ENCODE data around the gene FSD1. TPM values are rescaled to one million over a fixed set of nuclear protein-coding genes. Genes with fewer than 3 reads are reported as not detected.

The FSD1 gene
- total and polyA plus RNA-seq, 4 donors = 0.31 to 1.1 (median 0.48) TPM

- no peak for TF ChIP-seq CTCF (IDR thresholded peaks at IDR 0.05; ENCODE audit: control extremely low read depth, extremely low read depth)
- ATAC-seq (ENCODE audit: insufficient read depth, low FRiP score) = no peak
- 95 to 97% methylated on average over 28 of the region's 28 CpGs for WGBS, 2 donors
- no peak overlapping the region for H3K27ac ChIP-seq (ENCODE audit: low read depth in 1 of 2, low read length in 1 of 2)
- DNase-seq = no peak
- H3K36me3 ChIP-seq (ENCODE audit: control insufficient read depth in 4 of 4, insufficient read depth in 4 of 4, low read length in 4 of 4) = peaks cover 14 to 64% (median 24%) of the 10 kb centered on the region in 4 donors
- no peak overlapping the region for H3K4me3 ChIP-seq
- H3K4me1 ChIP-seq (ENCODE audit: control insufficient read depth in 5 of 5, insufficient read depth in 5 of 5, low read length in 5 of 5) = no peaks in the 10 kb centered on the region
- peaks cover 0 to 12% (median 0%) of the 10 kb centered on the region in 4 donors for H3K9me3 ChIP-seq (ENCODE audit: control insufficient read depth in 4 of 4, insufficient read depth in 3 of 4, low read length in 3 of 4)
- no peaks in the 10 kb centered on the region for H3K27me3 ChIP-seq (ENCODE audit: control insufficient read depth in 3 of 3, insufficient read depth in 3 of 3, low read length in 2 of 3)
- H3K9ac ChIP-seq (ENCODE audit: insufficient read depth in 1 of 2, low read length in 2 of 2) = no peak overlapping the region
Measured at GRCh38 chr19:4258181-4258580, 46.2 kb upstream of the FSD1 start.

- peaks cover 0 to 6% (median 0%) of the 10 kb centered on the region in 4 donors for H3K9me3 ChIP-seq (ENCODE audit: control insufficient read depth in 4 of 4, insufficient read depth in 3 of 4, low read length in 3 of 4)
- H3K27ac ChIP-seq (ENCODE audit: low read depth in 1 of 2, low read length in 1 of 2) = no peak overlapping the region
- no peak for TF ChIP-seq CTCF (IDR thresholded peaks at IDR 0.05; ENCODE audit: control extremely low read depth, extremely low read depth)
- peaks cover 11 to 55% (median 13%) of the 10 kb centered on the region in 4 donors for H3K36me3 ChIP-seq (ENCODE audit: control insufficient read depth in 4 of 4, insufficient read depth in 4 of 4, low read length in 4 of 4)
- H3K4me3 ChIP-seq = no peak overlapping the region
- H3K27me3 ChIP-seq (ENCODE audit: control insufficient read depth in 3 of 3, insufficient read depth in 3 of 3, low read length in 2 of 3) = no peaks in the 10 kb centered on the region
- 76 to 85% methylated on average over 11 of the region's 11 CpGs for WGBS, 2 donors
- no peak for DNase-seq
- H3K9ac ChIP-seq (ENCODE audit: insufficient read depth in 1 of 2, low read length in 2 of 2) = no peak overlapping the region
- no peak for ATAC-seq (ENCODE audit: insufficient read depth, low FRiP score)
- H3K4me1 ChIP-seq (ENCODE audit: control insufficient read depth in 5 of 5, insufficient read depth in 5 of 5, low read length in 5 of 5) = no peaks in the 10 kb centered on the region
Measured at GRCh38 chr19:4260613-4261191, 43.7 kb upstream of the FSD1 start.

GRCh38 chr19:4264812-4265211 is 39.6 kb upstream of the FSD1 start:
- no peaks in the 10 kb centered on the region for H3K27me3 ChIP-seq (ENCODE audit: control insufficient read depth in 3 of 3, insufficient read depth in 3 of 3, low read length in 2 of 3)
- H3K27ac ChIP-seq (ENCODE audit: low read depth in 1 of 2, low read length in 1 of 2) = no peak overlapping the region
- H3K9me3 ChIP-seq (ENCODE audit: control insufficient read depth in 4 of 4, insufficient read depth in 3 of 4, low read length in 3 of 4) = no peaks in the 10 kb centered on the region
- DNase-seq = no peak
- no peak for TF ChIP-seq CTCF (IDR thresholded peaks at IDR 0.05; ENCODE audit: control extremely low read depth, extremely low read depth)
- H3K4me3 ChIP-seq = no peak overlapping the region
- 68 to 74% methylated on average over 4 of the region's 4 CpGs for WGBS, 2 donors
- H3K4me1 ChIP-seq (ENCODE audit: control insufficient read depth in 5 of 5, insufficient read depth in 5 of 5, low read length in 5 of 5) = no peaks in the 10 kb centered on the region
- no peak for ATAC-seq (ENCODE audit: insufficient read depth, low FRiP score)
- H3K9ac ChIP-seq (ENCODE audit: insufficient read depth in 1 of 2, low read length in 2 of 2) = no peak overlapping the region
- H3K36me3 ChIP-seq (ENCODE audit: control insufficient read depth in 4 of 4, insufficient read depth in 4 of 4, low read length in 4 of 4) = peaks cover 0 to 51% (median 16%) of the 10 kb centered on the region in 4 donors
